H1 (cell line): Measurements from ENCODE around the gene DGKD. TPM values are rescaled to one million over a fixed set of nuclear protein-coding genes. Genes with fewer than 3 reads are reported as not detected.

Experiments used
- CTCF ChIA-PET: fragments of 300-600 bp; sonication (Branson Sonifier 250); formaldehyde crosslinking; loops from one replicate; lab custom pipeline; 2021; ENCODE audit not compliant: partially characterized antibody; lab: Charles Lee
- POLR2A ChIA-PET: fragments of 300-600 bp; sonication (Branson Sonifier 250); formaldehyde crosslinking; loops from one replicate; lab custom pipeline; 2021; ENCODE audit warnings: inconsistent platforms; ENCODE audit not compliant: partially characterized antibody; lab: Charles Lee
- DNase-seq, 2 experiments: peaks; one replicate each; pipeline versions ENCODE4 v3.0.0 to v3.0.0-alpha.2; 2010 to 2022; ENCODE audit warnings: low spot score in 2 of 2, low read depth in 1 of 2, mixed read lengths in 1 of 2
- FAIRE-seq: peaks from 2 replicates; lab custom pipeline; 2011; peaks lifted over from hg19 to GRCh38; lab: Jason Lieb, UNC
- H2AFZ ChIP-seq: 2 replicates; pipeline ENCODE4 v1.8.1; 2012; ENCODE audit warnings: low read length, inconsistent platforms
- H2AK5ac ChIP-seq: 2 replicates; pipeline ENCODE4 v1.6.1; 2013; ENCODE audit warnings: low read depth, low read length
- H2BK120ac ChIP-seq: replicated peaks from 2 replicates; pipeline ENCODE3; 2013; ENCODE audit warnings: low read depth, low read length, inconsistent platforms
- H2BK12ac ChIP-seq: 2 replicates; pipeline ENCODE4 v1.6.1; 2013; ENCODE audit warnings: low read depth, low read length
- H2BK15ac ChIP-seq: 2 replicates; pipeline ENCODE4 v1.6.1; 2013; ENCODE audit warnings: low read length
- H2BK20ac ChIP-seq: 2 replicates; pipeline ENCODE4 v1.6.1; 2013; ENCODE audit warnings: low read length
- H2BK5ac ChIP-seq: 2 replicates; pipeline ENCODE4 v1.6.1; 2013; ENCODE audit warnings: low read depth, low read length
- H3K14ac ChIP-seq: 2 replicates; pipeline ENCODE4 v1.6.1; 2013; ENCODE audit warnings: inconsistent platforms; ENCODE audit not compliant: insufficient read length
- H3K18ac ChIP-seq: 2 replicates; pipeline ENCODE4 v1.6.1; 2013; ENCODE audit warnings: low read length; ENCODE audit errors: extremely low read depth
- H3K23ac ChIP-seq: 2 replicates; pipeline ENCODE4 v1.6.1; 2013; ENCODE audit warnings: inconsistent platforms; ENCODE audit not compliant: insufficient read length
- H3K23me2 ChIP-seq: 2 replicates; pipeline ENCODE4 v1.6.1; 2013; ENCODE audit warnings: low read depth, low read length
- H3K27ac ChIP-seq: 2 replicates; pipeline ENCODE4 v1.6.1; 2011; ENCODE audit warnings: low read depth, low read length, inconsistent platforms
- H3K27me3 ChIP-seq, 4 experiments: replicated peaks in 1 of 4; 1 replicate in 1 of 4; 2 replicates in 3 of 4; pipeline versions ENCODE4 v1.6.1 to v1.8.1; 2011 to 2013; ENCODE audit warnings: low read length in 3 of 4, mild to moderate bottlenecking in 3 of 4, inconsistent platforms in 2 of 4, mixed read lengths in 2 of 4, moderate library complexity in 1 of 4; ENCODE audit not compliant: control insufficient read depth in 3 of 4, insufficient read depth in 3 of 4; ENCODE audit errors: extremely low read depth in 1 of 4
- H3K36me3 ChIP-seq, 4 experiments: 2 replicates each; pipeline versions ENCODE4 v1.6.1 to v1.8.1; 2011 to 2013; ENCODE audit warnings: mild to moderate bottlenecking in 4 of 4, low read length in 3 of 4, moderate library complexity in 2 of 4, control low read depth in 1 of 4, inconsistent platforms in 1 of 4; ENCODE audit not compliant: insufficient read depth in 4 of 4, control insufficient read depth in 2 of 4
- H3K4ac ChIP-seq: replicated peaks from 2 replicates; pipeline ENCODE3; 2013; ENCODE audit warnings: low read length, low read depth, mixed read lengths, inconsistent platforms; ENCODE audit not compliant: insufficient read length
- H3K4me1 ChIP-seq, 4 experiments: replicated peaks in 1 of 4; 1 replicate in 1 of 4; 2 replicates in 3 of 4; pipeline versions ENCODE4 v1.6.1 to v1.8.1; 2011 to 2013; ENCODE audit warnings: low read length in 3 of 4, inconsistent platforms in 2 of 4, mixed read lengths in 1 of 4; ENCODE audit not compliant: insufficient read depth in 4 of 4, control insufficient read depth in 3 of 4
- H3K4me2 ChIP-seq, 2 experiments: 2 replicates each; pipeline versions ENCODE4 v1.6.1 to v1.8.1; 2011 to 2013; ENCODE audit warnings: low read depth in 2 of 2, low read length in 2 of 2, control low read depth in 1 of 2, inconsistent platforms in 1 of 2, mild to moderate bottlenecking in 1 of 2; ENCODE audit not compliant: insufficient read depth in 1 of 2
- H3K4me3 ChIP-seq, 4 experiments: fragments of 200-600, 300-600 bp in 1 of 4; sonication (generic), shearing (Covaris generic), sonication (Bioruptor Twin) in 1 of 4; 2 replicates each; pipeline versions ENCODE4 v1.5.1 to v1.8.1; 2011 to 2016; ENCODE audit warnings: low read length in 4 of 4, low read depth in 3 of 4, control low read depth in 2 of 4, inconsistent platforms in 2 of 4, mild to moderate bottlenecking in 2 of 4, mixed read lengths in 1 of 4, moderate library complexity in 1 of 4; ENCODE audit not compliant: insufficient read depth in 2 of 4; ENCODE audit errors: extremely low read depth in 1 of 4
- H3K56ac ChIP-seq: replicated peaks from 2 replicates; pipeline ENCODE3; 2013; ENCODE audit warnings: low read depth, mild to moderate bottlenecking, mixed read lengths, low read length, inconsistent platforms; ENCODE audit not compliant: insufficient read length
- H3K79me1 ChIP-seq: 2 replicates; pipeline ENCODE4 v1.6.1; 2013; ENCODE audit warnings: low read depth, low read length, control low read depth
- H3K79me2 ChIP-seq, 2 experiments: 2 replicates each; pipeline versions ENCODE4 v1.6.1 to v1.8.1; 2012 to 2013; ENCODE audit warnings: low read length in 2 of 2, mild to moderate bottlenecking in 2 of 2, inconsistent platforms in 1 of 2; ENCODE audit not compliant: insufficient read depth in 2 of 2, control insufficient read depth in 1 of 2
- H3K9ac ChIP-seq, 4 experiments: replicated peaks in 1 of 4; 1 replicate in 1 of 4; 2 replicates in 3 of 4; pipeline versions ENCODE4 v1.6.1 to v1.8.1; 2011 to 2013; ENCODE audit warnings: low read depth in 3 of 4, low read length in 3 of 4, control low read depth in 2 of 4, mild to moderate bottlenecking in 2 of 4, moderate library complexity in 2 of 4, inconsistent platforms in 1 of 4; ENCODE audit errors: extremely low read depth in 1 of 4
- H3K9me3 ChIP-seq, 2 experiments: 2 replicates each; pipeline versions ENCODE4 v1.6.1 to v1.8.1; 2012 to 2013; ENCODE audit warnings: mild to moderate bottlenecking in 2 of 2, moderate library complexity in 2 of 2, control low read depth in 1 of 2, inconsistent platforms in 1 of 2, low read depth in 1 of 2, low read length in 1 of 2, mixed read lengths in 1 of 2; ENCODE audit not compliant: insufficient read depth in 2 of 2
- H4K20me1 ChIP-seq, 2 experiments: replicated peaks in 1 of 2; 2 replicates each; pipeline versions ENCODE3 to v1.8.1; 2011 to 2013; ENCODE audit warnings: inconsistent platforms in 2 of 2, low read length in 2 of 2, mild to moderate bottlenecking in 1 of 2; ENCODE audit not compliant: insufficient read depth in 2 of 2, control insufficient read depth in 1 of 2
- H4K5ac ChIP-seq: 2 replicates; pipeline ENCODE4 v1.6.1; 2013; ENCODE audit warnings: low read length, low read depth, mixed read lengths, inconsistent platforms; ENCODE audit not compliant: insufficient read length
- H4K8ac ChIP-seq: 2 replicates; pipeline ENCODE4 v1.8.0; 2013; ENCODE audit warnings: mild to moderate bottlenecking, moderate library complexity, low read length, inconsistent platforms; ENCODE audit not compliant: insufficient read depth; ENCODE audit errors: extremely low read depth
- H4K91ac ChIP-seq: replicated peaks from 2 replicates; pipeline ENCODE3; 2013; ENCODE audit warnings: low read length, mixed read lengths, inconsistent platforms; ENCODE audit not compliant: insufficient read length
- NRF1 ChIP-seq: IDR thresholded peaks from 2 replicates; pipeline ENCODE4 v1.6.1; 2011; ENCODE audit warnings: mild to moderate bottlenecking, low read depth, low read length, improper control_type of control experiment
- WGBS, 2 experiments: shearing (Covaris generic) in 1 of 2; methylation state at CpG; one replicate each; pipeline versions ENCODE4 v1.1.6 to v1.1.7; 2013 to 2015; ENCODE audit warnings: low lambda C conversion rate in 2 of 2, mixed read lengths in 2 of 2, inconsistent platforms in 1 of 2, low coverage in 1 of 2, missing lambda C conversion rate in 1 of 2; ENCODE audit not compliant: insufficient replicate concordance in 2 of 2, insufficient coverage in 1 of 2, insufficient read length in 1 of 2; ENCODE audit errors: extremely low coverage in 1 of 2, missing lambda C conversion rate in 1 of 2; 5-methylcytosine and 5-hydroxymethylcytosine counted together
- polyA plus RNA-seq, 7 experiments: library from polyadenylated mRNA; depleted of rRNA in 3 of 7; stranded (reverse) in 5 of 7; unstranded in 2 of 7; fragments of >200 nt in 5 of 7; fragments of 200-250 nt in 2 of 7; gene quantifications; 1 replicate in 5 of 7; 2 replicates in 1 of 7; 4 replicates in 1 of 7; pipeline versions ENCODE4 v1.2.1 to v1.2.3, GENCODE V29; 2011 to 2013; ENCODE audit warnings: missing spikeins in 2 of 7, mixed read lengths in 2 of 7
- total RNA-seq: library from RNA; stranded (reverse); fragmentation: NEBNext Ultra II Directional; extraction: Animal tissue kit (Norgen Biotek cat#: 25700); gene quantifications from 2 replicates; pipeline ENCODE4 v1.2.1, GENCODE V29; 2021

DGKD gene
- total and polyA plus RNA-seq, 2 of the 8 experiments (the other 6 are each of a cell fraction or from before 2014, with no cell fraction given): 7.7 to 30.9 TPM

- DNase-seq: no peak
- no peak overlapping the region for H3K27ac ChIP-seq
- no peak for TF ChIP-seq NRF1
- no peak overlapping the region for H3K4me3 ChIP-seq
- no peak overlapping the region for H2AK5ac ChIP-seq
- H3K56ac ChIP-seq: no peak overlapping the region
- H3K4me1 ChIP-seq: no peaks in the 10 kb centered on the region
- 93% methylated on average over 9 of the region's 9 CpGs; no CpG with 5 or more reads in 1 of the 2 experiments for WGBS, 2 experiments
- no peak overlapping the region for H4K91ac ChIP-seq
- H3K79me1 ChIP-seq: no peaks in the 10 kb centered on the region
- H4K5ac ChIP-seq: no peak overlapping the region
- no peak overlapping the region for H3K4ac ChIP-seq
- no peak overlapping the region for H2AFZ ChIP-seq
- H2BK15ac ChIP-seq: no peak overlapping the region
- H2BK12ac ChIP-seq: no peak overlapping the region
- ChIA-PET CTCF (interaction anchor here (0.7 to 7.7 kb wide), 8 partner anchors 9 to 120 kb away, joined by 3 to 77 read pairs (median 4); no protein-coding TSS in a partner anchor), POLR2A (no interaction called here)
- H3K23ac ChIP-seq: no peak overlapping the region
- no peak overlapping the region; the same call in 1 of the 2 replicates for H2BK5ac ChIP-seq
- no peak overlapping the region for H3K9ac ChIP-seq
- no peaks in the 10 kb centered on the region for H3K79me2 ChIP-seq
- no peak for FAIRE-seq
- H4K8ac ChIP-seq: no peak overlapping the region
- H3K23me2 ChIP-seq: no peaks in the 10 kb centered on the region
- no peak overlapping the region for H2BK120ac ChIP-seq
- H3K18ac ChIP-seq: no peak overlapping the region
- H4K20me1 ChIP-seq: peaks cover 3 to 11% of the 10 kb centered on the region in 2 experiments
- H3K14ac ChIP-seq: no peak overlapping the region
- H3K9me3 ChIP-seq: no peaks in the 10 kb centered on the region
- H3K36me3 ChIP-seq: no peaks in the 10 kb centered on the region; a peak in 2 of 8 replicates
- H3K27me3 ChIP-seq: no peaks in the 10 kb centered on the region
- H3K4me2 ChIP-seq: no peak overlapping the region
- no peak overlapping the region for H2BK20ac ChIP-seq
Measured at GRCh38 chr2:233440714-233441113, 86.4 kb downstream of the DGKD start.
